ENCODE measurements around the gene C2orf49.

DNA sequence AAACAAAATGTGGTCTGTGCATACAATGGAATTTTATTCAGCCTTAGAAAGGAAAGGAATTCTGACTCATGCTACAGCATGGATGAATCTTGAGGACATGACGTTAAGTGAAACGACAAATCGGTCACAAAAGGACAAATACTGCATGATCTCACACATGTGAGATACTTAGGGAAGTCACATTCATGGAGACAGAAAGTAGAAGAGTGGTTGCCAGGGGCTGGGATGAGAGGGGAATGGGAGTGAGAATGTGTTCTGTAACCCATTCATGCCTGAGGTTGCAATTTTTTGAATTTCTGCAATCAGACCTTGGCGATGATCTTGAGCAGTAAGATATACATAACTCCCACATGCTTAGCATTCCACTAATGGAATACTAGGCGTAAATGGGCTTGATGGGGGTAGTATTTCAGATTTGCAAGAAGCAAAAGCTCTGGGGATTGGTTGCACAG lies 39.5 kb downstream of the C2orf49 start:
- TF ChIP-seq, protein P1, sequence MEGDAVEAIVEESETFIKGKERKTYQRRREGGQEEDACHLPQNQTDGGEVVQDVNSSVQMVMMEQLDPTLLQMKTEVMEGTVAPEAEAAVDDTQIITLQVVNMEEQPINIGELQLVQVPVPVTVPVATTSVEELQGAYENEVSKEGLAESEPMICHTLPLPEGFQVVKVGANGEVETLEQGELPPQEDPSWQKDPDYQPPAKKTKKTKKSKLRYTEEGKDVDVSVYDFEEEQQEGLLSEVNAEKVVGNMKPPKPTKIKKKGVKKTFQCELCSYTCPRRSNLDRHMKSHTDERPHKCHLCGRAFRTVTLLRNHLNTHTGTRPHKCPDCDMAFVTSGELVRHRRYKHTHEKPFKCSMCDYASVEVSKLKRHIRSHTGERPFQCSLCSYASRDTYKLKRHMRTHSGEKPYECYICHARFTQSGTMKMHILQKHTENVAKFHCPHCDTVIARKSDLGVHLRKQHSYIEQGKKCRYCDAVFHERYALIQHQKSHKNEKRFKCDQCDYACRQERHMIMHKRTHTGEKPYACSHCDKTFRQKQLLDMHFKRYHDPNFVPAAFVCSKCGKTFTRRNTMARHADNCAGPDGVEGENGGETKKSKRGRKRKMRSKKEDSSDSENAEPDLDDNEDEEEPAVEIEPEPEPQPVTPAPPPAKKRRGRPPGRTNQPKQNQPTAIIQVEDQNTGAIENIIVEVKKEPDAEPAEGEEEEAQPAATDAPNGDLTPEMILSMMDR (conservative IDR thresholded peaks at IDR 0.05), result no peak
- no peak for TF ChIP-seq ZFX (IDR thresholded peaks at IDR 0.05)
